Measurements from ENCODE around the gene PRDM16. TPM values are rescaled to one million over a fixed set of nuclear protein-coding genes. Genes with fewer than 3 reads are reported as not detected.

PRDM16 gene
- total and polyA plus RNA-seq, 2 of the 8 experiments (the other 6 are each of a cell fraction or from before 2014, with no cell fraction given): 0.39 to 0.43 TPM

- no peak for TF ChIP-seq CHD7 (IDR thresholded peaks at IDR 0.05; ENCODE audit: insufficient replicate concordance, low read length)
- TF ChIP-seq TAF7 (optimal IDR thresholded peaks at IDR 0.05; ENCODE audit: borderline replicate concordance, low read depth, low read length): no peak
- no peak for TF ChIP-seq CHD2 (IDR thresholded peaks at IDR 0.05; ENCODE audit: low read length)
- TF ChIP-seq HDAC6 (IDR thresholded peaks at IDR 0.05; ENCODE audit: low read depth, low read length): no peak
- no peak for TF ChIP-seq EP300 (IDR thresholded peaks at IDR 0.05; ENCODE audit: borderline replicate concordance in 1 of 2, low read depth in 2 of 2, low read length in 2 of 2)
Observed at GRCh38 chr1:3184666-3185065, 115.7 kb downstream of the PRDM16 start (continued).

All from H1 (cell line).